HAP-1 (cell line): ENCODE measurements around the gene PLA2G12B.
"Not testable (repeated sequence)": the region's sequence is repeated elsewhere in the genome, so short reads cannot be mapped to it uniquely, and the experiment has no call there.

ENCODE experiments used
- DNase-seq, 2 experiments: peaks; one replicate each; pipeline ENCODE4 v3.0.0-alpha.2; 2016 to 2020; ENCODE audit warnings: low spot score in 2 of 2
- H3K27me3 ChIP-seq: fragments of 250-450 bp; sonication (Bioruptor Pico); 2 replicates; pipeline ENCODE4 v1.5.1; 2020; ENCODE audit warnings: low read depth, mild to moderate bottlenecking, moderate library complexity
- H3K36me3 ChIP-seq: fragments of 250-450 bp; sonication (Bioruptor Pico); replicated peaks from 2 replicates; pipeline ENCODE4 v1.5.1; 2020; ENCODE audit warnings: mild to moderate bottlenecking
- H3K4me1 ChIP-seq: fragments of 250-450 bp; sonication (Bioruptor Pico); 2 replicates; pipeline ENCODE4 v1.5.1; 2020; ENCODE audit warnings: mild to moderate bottlenecking
- H3K4me3 ChIP-seq: fragments of 250-450 bp; sonication (Bioruptor Pico); 2 replicates; pipeline ENCODE4 v1.5.1; 2020; ENCODE audit warnings: mild to moderate bottlenecking, moderate library complexity
- H3K9me3 ChIP-seq: fragments of 250-450 bp; sonication (Bioruptor Pico); 2 replicates; pipeline ENCODE4 v1.5.1; 2020; ENCODE audit warnings: mild to moderate bottlenecking, moderate library complexity
- in situ Hi-C: fragments of 300-500 bp; cut with MboI; formaldehyde crosslinking; loops from 3 replicates; pipeline ENCODE4 v1.14.3; 2020; ENCODE audit warnings: low sequenced_read_pairs, inconsistent platforms, mixed read lengths

The PLA2G12B gene, protein sequence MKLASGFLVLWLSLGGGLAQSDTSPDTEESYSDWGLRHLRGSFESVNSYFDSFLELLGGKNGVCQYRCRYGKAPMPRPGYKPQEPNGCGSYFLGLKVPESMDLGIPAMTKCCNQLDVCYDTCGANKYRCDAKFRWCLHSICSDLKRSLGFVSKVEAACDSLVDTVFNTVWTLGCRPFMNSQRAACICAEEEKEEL

DNA sequence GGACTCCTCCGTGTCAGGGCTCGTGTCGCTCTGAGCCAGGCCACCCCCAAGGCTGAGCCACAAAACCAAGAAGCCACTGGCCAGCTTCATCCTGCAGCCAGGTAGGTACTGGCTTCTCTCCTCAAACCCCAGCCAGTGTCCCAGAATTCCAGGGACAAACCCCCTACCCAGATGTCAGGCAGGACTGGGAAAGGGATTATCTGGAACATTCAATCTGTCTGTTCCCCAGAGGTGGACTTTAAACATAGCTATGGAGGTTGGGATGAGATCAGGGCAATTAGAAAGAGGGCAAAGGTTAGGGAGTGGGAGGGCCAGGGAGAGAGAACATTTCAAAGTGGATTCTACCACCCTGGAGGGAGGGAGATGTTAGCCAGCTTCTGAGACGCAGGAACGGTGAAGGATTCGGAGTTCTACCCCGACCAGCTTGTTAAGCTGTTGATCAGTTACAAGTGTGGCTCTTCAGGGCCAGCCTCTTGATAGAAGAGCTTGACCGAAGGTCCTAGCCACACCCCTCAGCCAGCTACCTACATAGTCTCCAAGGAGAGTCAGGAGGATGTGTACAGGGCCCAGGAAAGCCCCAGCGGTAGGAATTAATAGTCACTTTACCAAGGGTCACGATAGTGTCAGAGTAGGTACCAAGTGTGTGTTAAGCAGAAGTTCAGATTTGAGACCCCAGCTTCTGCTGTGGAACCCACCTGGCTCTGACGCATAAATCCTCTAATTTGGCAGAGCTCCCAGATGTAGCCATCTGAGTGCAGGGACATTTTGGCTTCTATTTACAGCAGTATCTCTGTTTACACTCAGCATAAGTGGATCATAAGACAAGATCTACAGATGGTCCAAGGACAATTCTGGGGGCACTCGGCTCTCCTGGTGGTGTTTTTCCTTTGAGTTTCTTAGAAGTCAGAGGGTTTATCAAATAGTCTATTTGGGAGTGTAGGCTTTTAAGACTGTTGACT is at the start of gene PLA2G12B:
Gene PLA2G12B (minus strand): TSS at position 211 of the 959 bp plus-strand sequence. CDS start 121 bp downstream, at position 90.
- in situ Hi-C loops, result no loop called here
- Histone ChIP-seq H3K4me3 (no peak within 1 kb of the TSS), H3K36me3 (no peaks in the 10 kb centered on the region), H3K4me1 (no peaks in the 10 kb centered on the region), H3K9me3 (no peaks in the 10 kb centered on the region), H3K27me3 (no peaks in the 10 kb centered on the region)
- DNase-seq, result no peak

DNA sequence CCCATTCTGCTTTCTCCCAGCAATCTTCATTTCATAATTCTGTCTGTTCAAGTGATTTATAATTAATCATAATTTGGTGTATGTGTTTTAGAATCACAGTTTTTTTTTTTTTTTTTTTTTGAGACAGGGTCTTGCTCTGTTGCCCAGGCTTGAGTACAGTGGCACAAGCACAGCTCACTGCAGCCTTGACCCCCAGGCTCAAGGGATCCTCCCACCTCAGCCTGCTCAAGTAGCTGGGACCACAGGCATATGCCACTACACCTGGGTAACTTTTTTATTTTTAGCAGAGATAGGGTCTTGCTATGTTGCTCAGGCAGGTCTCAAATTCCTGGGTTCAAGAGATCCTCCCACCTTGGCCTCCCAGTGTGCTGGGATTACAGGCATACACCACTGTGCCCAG is 49.2 kb upstream of the PLA2G12B start:
- H3K4me1 ChIP-seq, result no peaks in the 10 kb centered on the region; the same call in 1 of the 2 replicates
- no peak for DNase-seq
- no peak overlapping the region for H3K4me3 ChIP-seq
- in situ Hi-C loops, result no loop called here
- no peaks in the 10 kb centered on the region for H3K27me3 ChIP-seq
- no peaks in the 10 kb centered on the region for H3K9me3 ChIP-seq
- no peaks in the 10 kb centered on the region for H3K36me3 ChIP-seq

DNA sequence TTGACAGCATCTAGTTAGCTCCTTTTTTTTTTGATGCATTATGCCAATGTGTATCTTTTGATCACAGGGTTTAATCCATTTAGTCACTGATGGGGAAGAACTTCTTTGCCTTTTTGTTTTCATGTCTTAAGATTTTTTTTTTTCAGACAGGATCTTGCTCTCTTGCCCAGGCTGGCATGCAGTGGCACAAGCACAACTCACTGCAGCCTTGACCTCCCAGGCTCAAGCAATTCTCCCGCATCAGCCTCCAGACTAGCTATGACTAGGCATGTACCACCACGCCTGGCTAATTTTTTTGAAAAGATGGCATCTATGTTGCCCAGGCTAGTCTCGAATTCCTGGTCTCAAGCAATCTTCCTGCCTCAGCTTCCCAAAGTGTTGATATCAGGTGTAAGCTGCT is 46.4 kb upstream of the PLA2G12B start:
- H3K4me3 ChIP-seq, result no peak overlapping the region
- H3K9me3 ChIP-seq, result no peaks in the 10 kb centered on the region
- in situ Hi-C loops, result no loop called here
- no peaks in the 10 kb centered on the region; the same call in 1 of the 2 replicates for H3K4me1 ChIP-seq
- no peaks in the 10 kb centered on the region for H3K36me3 ChIP-seq
- DNase-seq, result no peak
- H3K27me3 ChIP-seq, result no peaks in the 10 kb centered on the region

DNA sequence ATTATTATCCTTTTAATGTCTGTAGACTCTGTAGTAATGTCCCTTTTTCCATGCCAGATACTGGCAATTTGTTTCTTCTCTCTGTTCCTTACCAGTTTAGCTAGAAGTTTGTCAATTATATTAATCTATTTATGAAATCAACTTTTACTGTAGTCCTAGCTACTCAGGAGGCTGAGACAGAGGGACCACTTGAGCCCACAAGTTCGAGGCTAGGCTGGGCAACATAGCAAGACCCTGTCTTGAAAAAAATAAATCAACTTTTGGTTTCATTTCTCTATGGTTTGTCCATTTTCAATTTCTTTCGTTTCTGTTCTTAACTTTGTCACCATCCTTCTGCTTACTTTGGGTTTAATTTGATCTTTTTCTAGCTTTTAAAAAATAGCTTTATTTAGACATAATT is 42.5 kb upstream of the PLA2G12B start:
- DNase-seq, result no peak
- no peaks in the 10 kb centered on the region for H3K27me3 ChIP-seq
- H3K9me3 ChIP-seq, result no peaks in the 10 kb centered on the region
- no peak overlapping the region for H3K4me3 ChIP-seq
- in situ Hi-C loops, result no loop called here
- H3K4me1 ChIP-seq, result no peaks in the 10 kb centered on the region; the same call in 1 of the 2 replicates
- H3K36me3 ChIP-seq, result no peaks in the 10 kb centered on the region

DNA sequence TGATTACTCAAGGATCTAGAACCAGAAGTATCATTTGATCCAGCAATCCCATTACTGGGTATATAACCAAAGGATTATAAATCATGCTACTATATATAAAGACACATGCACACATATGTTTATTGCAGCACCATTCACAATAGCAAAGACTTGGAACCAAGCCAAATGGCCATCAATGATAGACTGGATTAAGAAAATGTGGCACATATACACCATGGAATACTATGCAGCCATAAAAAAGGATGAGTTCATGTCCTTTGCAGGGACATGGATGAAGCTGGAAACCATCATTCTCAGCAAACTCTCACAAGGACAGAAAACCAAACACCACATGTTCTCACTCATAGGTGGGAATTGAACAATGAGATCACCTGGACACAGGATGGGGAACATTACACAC is 40.9 kb upstream of the PLA2G12B start:
- in situ Hi-C loops, DNase-seq, H3K9me3 ChIP-seq, H3K36me3 ChIP-seq, H3K4me3 ChIP-seq, H3K27me3 ChIP-seq, H3K4me1 ChIP-seq: not testable (repeated sequence)

DNA sequence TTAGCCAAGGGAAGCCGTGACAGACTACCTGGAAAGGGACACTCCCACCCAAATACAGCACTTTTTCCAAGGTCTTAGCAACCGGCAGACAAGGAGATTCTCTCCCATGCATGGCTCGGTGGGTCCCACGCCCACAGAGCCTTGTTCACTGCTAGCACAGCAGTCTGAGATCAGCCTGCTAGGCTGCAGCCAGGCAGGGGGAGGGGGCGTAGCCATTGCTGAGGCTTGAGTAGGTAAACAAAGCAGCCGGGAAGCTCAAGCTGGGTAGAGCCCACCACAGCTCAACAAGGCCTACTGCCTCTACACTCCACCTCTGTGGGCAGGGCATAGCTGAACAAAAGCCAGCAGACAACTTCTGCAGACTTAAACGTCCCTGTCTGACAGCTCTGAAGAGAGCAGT is 35.2 kb upstream of the PLA2G12B start:
- H3K36me3 ChIP-seq, in situ Hi-C loops, H3K4me3 ChIP-seq, H3K9me3 ChIP-seq, H3K4me1 ChIP-seq, H3K27me3 ChIP-seq, DNase-seq: not testable (repeated sequence)

DNA sequence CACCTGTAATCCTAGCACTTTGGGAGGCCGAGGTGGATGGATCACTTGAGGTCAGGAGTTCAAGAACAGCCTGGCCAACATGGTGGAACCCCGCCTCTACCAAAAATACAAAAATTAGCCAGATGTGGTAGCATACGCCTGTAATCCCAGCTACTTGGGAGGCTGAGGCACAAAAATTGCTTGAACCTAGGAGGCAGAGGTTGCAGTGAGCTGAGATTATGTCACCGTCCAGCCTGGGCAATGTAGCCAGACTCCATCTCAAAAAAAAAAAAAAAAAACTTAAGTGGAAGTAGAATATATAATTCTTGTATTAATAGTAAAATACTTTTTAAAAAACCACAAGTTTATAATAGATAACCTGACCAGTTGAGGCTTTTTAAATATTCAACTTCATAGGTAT is 30.0 kb upstream of the PLA2G12B start:
- in situ Hi-C loops, DNase-seq: not testable (repeated sequence)

DNA sequence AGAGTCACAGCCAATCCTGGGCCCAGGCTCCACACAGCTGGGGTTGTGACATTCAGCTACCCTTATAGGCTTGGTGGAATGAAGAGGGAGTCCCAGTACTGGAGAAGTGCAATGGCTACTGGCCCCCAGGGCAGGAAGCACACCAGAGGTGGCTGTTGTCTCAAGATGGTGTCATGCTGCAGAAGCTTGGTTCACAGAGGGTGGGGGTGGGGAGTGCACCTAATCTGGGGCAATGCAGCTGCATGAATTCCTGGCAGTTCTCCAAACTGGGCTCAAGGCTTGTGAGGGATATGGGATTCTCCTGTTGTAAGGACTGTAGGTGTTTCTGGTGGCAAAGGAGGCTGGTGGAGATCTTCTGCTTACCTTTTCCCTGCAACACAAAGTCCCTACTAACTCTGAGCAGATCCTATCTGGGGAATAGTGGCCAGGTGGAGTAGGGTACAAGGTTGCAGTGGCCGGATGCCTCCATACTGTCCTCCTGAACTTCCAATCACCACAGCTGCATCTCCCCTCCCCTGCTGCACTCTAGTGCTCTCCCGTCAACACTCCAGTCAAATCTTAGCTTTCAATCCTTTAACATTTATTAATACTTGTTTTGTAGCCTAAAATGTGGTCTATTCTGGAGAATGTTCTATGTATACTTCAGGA is 27.4 kb upstream of the PLA2G12B start:
- Histone ChIP-seq H3K9me3 (peaks cover 2% of the 10 kb centered on the region), H3K27me3 (no peaks in the 10 kb centered on the region), H3K36me3 (no peaks in the 10 kb centered on the region), H3K4me1 (no peaks in the 10 kb centered on the region), H3K4me3 (no peak overlapping the region)
- in situ Hi-C loops, result no loop called here
- no peak for DNase-seq

More for the DNA sequence above, 30.0 kb upstream of the PLA2G12B start:
- H3K36me3 ChIP-seq, H3K4me1 ChIP-seq, H3K9me3 ChIP-seq, H3K27me3 ChIP-seq, H3K4me3 ChIP-seq: not testable (repeated sequence)

DNA sequence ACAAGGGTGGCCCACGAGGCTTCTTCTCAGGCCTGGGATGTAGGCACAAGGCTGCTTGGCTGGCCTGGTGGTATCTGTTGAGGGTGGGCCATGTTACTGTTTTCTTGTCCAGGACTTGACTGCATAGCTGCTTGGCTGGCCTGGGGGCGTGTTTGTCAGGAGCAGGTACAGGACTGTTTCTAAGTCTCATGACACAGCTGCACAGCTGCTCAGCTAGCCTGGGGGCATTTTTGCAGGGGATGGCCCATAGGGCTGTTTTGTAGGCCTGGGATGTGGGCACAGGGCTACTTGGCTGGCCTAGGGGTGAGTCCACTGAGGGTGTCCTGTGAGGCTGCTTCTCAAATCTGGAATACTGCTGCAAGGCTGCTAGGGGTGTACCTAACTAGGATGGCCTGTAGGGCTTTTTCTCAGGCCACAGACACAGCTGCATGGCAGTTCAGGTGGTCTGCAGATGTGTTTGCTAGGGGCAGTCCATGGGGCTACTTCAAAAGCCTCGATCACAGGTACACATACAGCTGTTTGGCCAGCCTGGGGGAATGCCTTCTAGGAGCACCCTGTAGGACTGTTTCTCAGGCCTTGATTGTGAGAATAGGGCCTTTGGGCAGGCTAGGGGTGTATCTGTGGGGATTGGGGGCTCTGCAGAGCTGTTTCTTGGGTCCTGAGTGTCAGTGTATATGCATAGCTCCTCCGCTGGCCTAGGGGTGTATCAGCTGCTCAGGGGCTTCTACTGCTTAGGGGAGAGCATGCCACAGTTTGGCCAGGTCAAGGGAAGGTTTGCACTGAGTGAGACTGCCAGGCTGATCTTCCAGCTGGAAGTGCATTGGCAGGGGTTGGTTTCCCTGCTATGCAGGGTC is 26.6 kb upstream of the PLA2G12B start:
- Histone ChIP-seq H3K4me1 (no peaks in the 10 kb centered on the region), H3K4me3 (no peak overlapping the region), H3K36me3 (no peaks in the 10 kb centered on the region), H3K27me3 (no peaks in the 10 kb centered on the region), H3K9me3 (peaks cover 2% of the 10 kb centered on the region)
- no peak for DNase-seq
- in situ Hi-C loops, result no loop called here

DNA sequence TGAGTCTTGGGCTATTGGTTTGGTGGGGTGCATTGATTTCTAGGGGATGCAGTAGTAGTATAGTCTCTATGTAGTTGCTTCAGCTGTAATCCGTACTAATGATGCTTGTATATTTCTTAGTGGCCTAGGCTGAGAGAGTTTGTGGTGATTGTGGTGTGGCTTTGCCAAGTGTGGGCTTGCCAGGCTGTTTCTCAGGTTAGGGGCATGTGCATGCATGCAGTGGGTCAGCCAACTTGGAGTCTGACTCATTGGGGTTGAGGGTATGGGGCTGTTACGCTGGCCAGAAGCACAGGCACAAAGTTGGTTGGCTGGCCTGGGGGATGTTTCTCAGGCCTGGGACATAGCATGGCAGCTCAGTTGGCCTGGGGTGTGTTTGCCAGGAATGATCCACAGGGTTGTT is 25.7 kb upstream of the PLA2G12B start:
- no peak for DNase-seq
- H3K4me1 ChIP-seq, result no peaks in the 10 kb centered on the region
- H3K9me3 ChIP-seq, result peaks cover 2% of the 10 kb centered on the region
- no peak overlapping the region for H3K4me3 ChIP-seq
- H3K36me3 ChIP-seq, result no peaks in the 10 kb centered on the region
- no peaks in the 10 kb centered on the region for H3K27me3 ChIP-seq
- in situ Hi-C loops, result no loop called here

DNA sequence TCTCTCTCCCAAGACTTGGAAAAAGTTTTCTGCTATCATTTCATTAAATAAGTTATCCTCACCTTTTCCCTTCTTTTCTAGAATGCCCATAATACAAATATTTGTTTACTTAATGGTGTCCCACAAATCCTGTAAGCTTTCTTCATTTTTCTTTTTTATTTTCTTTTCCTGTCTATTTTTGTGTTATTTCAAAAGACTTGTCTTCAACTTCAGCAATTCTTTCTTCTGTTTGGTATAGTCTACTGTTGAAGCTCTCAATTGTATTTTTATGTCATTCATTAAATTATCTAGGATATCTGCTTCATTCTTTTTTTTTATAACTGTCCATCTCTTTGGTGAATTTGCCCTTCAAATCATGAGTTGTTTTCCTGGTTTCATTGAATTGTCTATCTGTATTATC is 25.1 kb upstream of the PLA2G12B start:
- no peaks in the 10 kb centered on the region for H3K27me3 ChIP-seq
- H3K36me3 ChIP-seq, result no peaks in the 10 kb centered on the region
- no peak overlapping the region for H3K4me3 ChIP-seq
- in situ Hi-C loops, result no loop called here
- H3K9me3 ChIP-seq, result peaks cover 2% of the 10 kb centered on the region
- H3K4me1 ChIP-seq, result no peaks in the 10 kb centered on the region
- DNase-seq, result no peak

DNA sequence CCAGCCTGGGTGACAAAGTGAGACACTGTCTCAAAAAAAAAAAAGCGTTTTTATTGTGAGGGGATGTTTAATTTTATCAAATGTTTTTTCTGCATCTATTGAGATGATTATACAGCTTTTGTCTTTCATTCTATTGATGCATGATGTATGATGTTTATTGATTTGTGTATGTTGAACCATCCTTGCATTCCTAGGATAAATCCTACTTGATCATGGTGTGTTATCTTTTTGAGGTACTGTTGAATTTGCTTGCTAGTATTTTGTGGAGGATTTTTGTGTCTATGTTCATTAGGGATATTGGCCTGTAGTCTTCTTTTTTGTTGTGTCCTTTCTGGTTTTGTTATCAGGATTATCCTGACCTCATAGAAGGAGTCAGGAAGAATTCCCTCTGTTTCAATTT is 22.3 kb upstream of the PLA2G12B start:
- no peak for DNase-seq
- peaks cover 2% of the 10 kb centered on the region for H3K9me3 ChIP-seq
- no peak overlapping the region for H3K4me3 ChIP-seq
- no peaks in the 10 kb centered on the region for H3K27me3 ChIP-seq
- H3K36me3 ChIP-seq, result no peaks in the 10 kb centered on the region
- H3K4me1 ChIP-seq, result no peaks in the 10 kb centered on the region
- in situ Hi-C loops, result no loop called here

DNA sequence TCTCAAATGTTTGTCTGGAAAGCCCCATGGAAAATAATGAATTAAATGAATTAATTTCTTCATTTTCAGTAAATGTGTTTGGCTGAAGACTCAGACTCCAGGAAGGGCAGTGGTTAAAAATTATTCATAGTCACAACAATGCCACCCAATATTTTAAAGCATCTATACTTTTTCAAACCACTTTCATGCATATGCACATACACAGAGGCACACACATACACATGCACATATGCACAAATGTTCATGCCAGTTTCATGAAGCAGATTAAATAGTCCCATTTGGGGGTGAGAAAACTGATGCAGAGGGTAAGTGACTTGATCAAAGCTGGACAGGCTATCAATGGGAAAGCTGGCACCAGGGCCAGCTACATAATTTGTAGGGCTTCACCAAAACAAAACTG is 1.4 kb upstream of the PLA2G12B start:
- no peak overlapping the region for H3K4me3 ChIP-seq
- H3K36me3 ChIP-seq, result no peaks in the 10 kb centered on the region
- H3K27me3 ChIP-seq, result no peaks in the 10 kb centered on the region
- no peak for DNase-seq
- in situ Hi-C loops, result no loop called here
- H3K4me1 ChIP-seq, result no peaks in the 10 kb centered on the region
- H3K9me3 ChIP-seq, result no peaks in the 10 kb centered on the region
